K562 (cell line): ENCODE measurements around the gene SLC35A2. TPM values are rescaled to one million over a fixed set of nuclear protein-coding genes. Genes with fewer than 3 reads are reported as not detected.
A peak's percentile ranks its signal among the peaks of the same experiment; 100 is the strongest.

Source experiments
- ARID2 ChIP-seq: fragments of 450-650 bp; IDR thresholded peaks from 2 replicates; pipeline ENCODE4 v1.6.1; 2017; ENCODE audit warnings: antibody characterized with exemption, mild to moderate bottlenecking
- CCNT2 ChIP-seq: IDR thresholded peaks from 2 replicates; pipeline ENCODE4 v1.6.1; 2011; ENCODE audit warnings: borderline replicate concordance, low read depth, mild to moderate bottlenecking, moderate library complexity, mixed read lengths, low read length; ENCODE audit not compliant: insufficient read length; ENCODE audit errors: extremely low read depth
- COPS2 ChIP-seq: fragments of 450-650 bp; conservative IDR thresholded peaks from 2 replicates; pipeline ENCODE4 v1.6.1; 2016; ENCODE audit warnings: mild to moderate bottlenecking, moderate library complexity
- ESRRA ChIP-seq: fragments of 450-650 bp; IDR thresholded peaks from 2 replicates; pipeline ENCODE4 v1.6.1; 2014; ENCODE audit warnings: low read depth, mild to moderate bottlenecking, moderate library complexity, borderline replicate concordance
- ETV1 ChIP-seq: fragments of 450-650 bp; conservative IDR thresholded peaks from 2 replicates; pipeline ENCODE4 v1.6.1; 2016; ENCODE audit warnings: missing genetic modification characterization, control low read depth, low read depth, missing compliant biosample characterization
- MIER1 ChIP-seq: fragments of 450-650 bp; IDR thresholded peaks from 2 replicates; pipeline ENCODE4 v1.6.1; 2016; ENCODE audit warnings: antibody characterized with exemption, mild to moderate bottlenecking, low read depth
- MYC ChIP-seq, 2 experiments: fragments of 250-450 bp in 1 of 2; sonication (Bioruptor Pico) in 1 of 2; IDR thresholded peaks; 2 replicates each; pipeline versions ENCODE4 v1.5.1 to v1.6.1; 2012 to 2021; ENCODE audit warnings: low read depth in 2 of 2, borderline replicate concordance in 1 of 2, improper control_type of control experiment in 1 of 2, low read length in 1 of 2, mild to moderate bottlenecking in 1 of 2, moderate library complexity in 1 of 2
- MYNN ChIP-seq, 2 experiments: sonication (generic); formaldehyde crosslinking in 1 of 2; IDR thresholded peaks; 2 replicates each; pipeline versions ENCODE4 v1.5.0 to v1.6.1; 2016 to 2020; ENCODE audit warnings: antibody characterized with exemption in 1 of 2, missing genetic modification reagents in 1 of 2
- NKRF ChIP-seq: fragments of 450-650 bp; IDR thresholded peaks from 2 replicates; pipeline ENCODE4 v1.6.1; 2016; ENCODE audit warnings: borderline replicate concordance
- NR2F6 ChIP-seq: fragments of 450-650 bp; formaldehyde crosslinking; IDR thresholded peaks from 2 replicates; pipeline ENCODE4 v1.4.0; 2020; ENCODE audit warnings: mild to moderate bottlenecking
- PML ChIP-seq: IDR thresholded peaks from 2 replicates; pipeline ENCODE4 v1.6.1; 2012; ENCODE audit warnings: low read length, inconsistent platforms
- POLR2AphosphoS5 ChIP-seq: IDR thresholded peaks from 2 replicates; pipeline ENCODE4 v1.6.1; 2011; ENCODE audit warnings: mild to moderate bottlenecking, low read depth, low read length, moderate library complexity; ENCODE audit not compliant: control insufficient read depth, insufficient read depth
- RAD51 ChIP-seq: fragments of 450-650 bp; IDR thresholded peaks from 2 replicates; pipeline ENCODE4 v1.7.1; 2016; ENCODE audit warnings: low read depth, mild to moderate bottlenecking, borderline replicate concordance
- RBM22 ChIP-seq: fragments of 200-400 bp; formaldehyde crosslinking; IDR thresholded peaks from 2 replicates; pipeline ENCODE4 v1.6.1; 2018; ENCODE audit warnings: low read length, low read depth; ENCODE audit not compliant: poor library complexity, severe bottlenecking
- ZHX1 ChIP-seq: fragments of 150-350 bp; conservative IDR thresholded peaks from 2 replicates; pipeline ENCODE4 v1.6.1; 2014; ENCODE audit warnings: low read length
- polyA plus RNA-seq, 8 experiments: library from polyadenylated mRNA; depleted of rRNA in 4 of 8; stranded (reverse) in 5 of 8; unstranded in 3 of 8; fragments of >200 nt; fragmentation: Nextera tagmentation in 2 of 8; fragmentation: Illumina TruSeq in 1 of 8; extraction: Ambion mirVana in 2 of 8; extraction: Trizol in 1 of 8; gene quantifications; 2 replicates each; pipeline versions ENCODE4 v1.2.1 to v1.2.3, GENCODE V29; 2011 to 2014; ENCODE audit warnings: inconsistent platforms in 1 of 8, missing spikeins in 1 of 8
- total RNA-seq, 7 experiments: library from RNA; depleted of rRNA in 6 of 7; stranded (reverse); fragments of >200 nt in 6 of 7; fragmentation: Illumina TruSeq in 2 of 7; extraction: Trizol in 2 of 7; gene quantifications; 2 replicates each; pipeline versions ENCODE4 v1.2.1 to v1.2.3, GENCODE V29; 2011 to 2021; ENCODE audit warnings: low replicate concordance in 1 of 7
- TF ChIP-seq, protein P1 (sequence below), 3 experiments: fragments of 200-800 bp in 1 of 3; sonication (Bioruptor generic) in 1 of 3; sonication (generic) in 1 of 3; formaldehyde crosslinking in 1 of 3; IDR thresholded peaks; 2 replicates each; pipeline versions ENCODE4 v1.6.1 to v1.8.0; 2016 to 2022; ENCODE audit warnings: mild to moderate bottlenecking in 2 of 3, missing compliant biosample characterization in 2 of 3, missing genetic modification characterization in 2 of 3, missing genetic modification reagents in 1 of 3
- TF ChIP-seq, protein P2 (sequence below), 2 experiments: fragments of 450-650 bp; conservative IDR thresholded peaks; 2 replicates each; pipeline ENCODE4 v1.6.1; 2017; ENCODE audit warnings: mild to moderate bottlenecking in 2 of 2, moderate library complexity in 2 of 2

Gene SLC35A2
- total and polyA plus RNA-seq, 9 of the 15 experiments (the other 6 are each of a cell fraction or from before 2014, with no cell fraction given), result 3.3 to 38.9 (median 20.0) TPM

GRCh38 chrX:48918643-48919340 lies 7.3 kb upstream of the SLC35A2 start, which contains the start of gene PIM2 (continued):
- TF ChIP-seq COPS2 (no peak), ARID2 (no peak), RBM22 (peak; percentile 61), NR2F6 (CRISPR knock-in tag) (no peak), PML (peak; percentile 31; the same call in 1 of the 2 replicates), ESRRA (peak; percentile 28; the same call in 1 of the 2 replicates), MYNN (IDR thresholded peaks at IDR 0.05) (peak; percentile 50; the same call in 1 of the 2 replicates), MYNN (CRISPR knock-in tag; IDR thresholded peaks at IDR 0.05) (no peak), POLR2AphosphoS5 (peak; percentile 69), NKRF (peak; percentile 55; the same call in 1 of the 2 replicates), MIER1 (peak; percentile 70; the same call in 1 of the 2 replicates), ETV1 (tag) (0 out of 2 replicates have a peak, but pooled peaks have one; percentile 14), RAD51 (peak; percentile 71), ZHX1 (no peak), MYC (IDR thresholded peaks at IDR 0.05; ENCODE audit: low read depth, low read length) (peak; percentile 68; the same call in 1 of the 2 replicates), MYC (CRISPR knock-in tag; IDR thresholded peaks at IDR 0.05; ENCODE audit: borderline replicate concordance, low read depth) (peak; percentile 74; the same call in 1 of the 2 replicates), CCNT2 (peak; percentile 71)
- TF ChIP-seq, protein P1, sequence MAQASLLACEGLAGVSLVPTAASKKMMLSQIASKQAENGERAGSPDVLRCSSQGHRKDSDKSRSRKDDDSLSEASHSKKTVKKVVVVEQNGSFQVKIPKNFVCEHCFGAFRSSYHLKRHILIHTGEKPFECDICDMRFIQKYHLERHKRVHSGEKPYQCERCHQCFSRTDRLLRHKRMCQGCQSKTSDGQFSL (CRISPR knock-in tag; IDR thresholded peaks at IDR 0.05), result no peak
- TF ChIP-seq, protein P1 (tag; IDR thresholded peaks at IDR 0.05), result no peak
- TF ChIP-seq, protein P2, sequence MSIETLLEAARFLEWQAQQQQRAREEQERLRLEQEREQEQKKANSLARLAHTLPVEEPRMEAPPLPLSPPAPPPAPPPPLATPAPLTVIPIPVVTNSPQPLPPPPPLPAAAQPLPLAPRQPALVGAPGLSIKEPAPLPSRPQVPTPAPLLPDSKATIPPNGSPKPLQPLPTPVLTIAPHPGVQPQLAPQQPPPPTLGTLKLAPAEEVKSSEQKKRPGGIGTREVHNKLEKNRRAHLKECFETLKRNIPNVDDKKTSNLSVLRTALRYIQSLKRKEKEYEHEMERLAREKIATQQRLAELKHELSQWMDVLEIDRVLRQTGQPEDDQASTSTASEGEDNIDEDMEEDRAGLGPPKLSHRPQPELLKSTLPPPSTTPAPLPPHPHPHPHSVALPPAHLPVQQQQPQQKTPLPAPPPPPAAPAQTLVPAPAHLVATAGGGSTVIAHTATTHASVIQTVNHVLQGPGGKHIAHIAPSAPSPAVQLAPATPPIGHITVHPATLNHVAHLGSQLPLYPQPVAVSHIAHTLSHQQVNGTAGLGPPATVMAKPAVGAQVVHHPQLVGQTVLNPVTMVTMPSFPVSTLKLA (conservative IDR thresholded peaks at IDR 0.05), result no peak
